HG03469 (cell line): Measurements from ENCODE around the gene MPG.

Experiments
- ATAC-seq: cut with Tn5 transposase; IDR thresholded peaks from one replicate; pipeline ENCODE4 v1.9.1; 2021; ENCODE audit warnings: mild to moderate bottlenecking, moderate library complexity, moderate number of reproducible peaks; ENCODE audit not compliant: unreplicated experiment

MPG gene

GRCh38 chr16:50769-51591, 27.0 kb upstream of the MPG start:
- ATAC-seq = no peak

- peak; percentile 60 for ATAC-seq
These were observed 24.4 kb upstream of the MPG start, which contains the start of the genes POLR3K and SNRNP25 for GRCh38 chr16:53346-54236. Gene POLR3K (minus strand): TSS chr16:53608. CDS start chr16:53586, 22 bp downstream. Gene SNRNP25 (plus strand): TSS chr16:53828. CDS start chr16:54017, 189 bp downstream.

GRCh38 chr16:54237-54581, 23.8 kb upstream of the MPG start:
- no peak for ATAC-seq

GRCh38 chr16:55571-56136, 22.4 kb upstream of the MPG start:
- no peak for ATAC-seq

- ATAC-seq = no peak
These were observed 21.6 kb upstream of the MPG start for GRCh38 chr16:56231-56927.

GRCh38 chr16:57711-58110, 20.3 kb upstream of the MPG start:
- no peak for ATAC-seq

- ATAC-seq = no peak
These were observed 19.3 kb upstream of the MPG start for GRCh38 chr16:58491-59439.

GRCh38 chr16:59440-60059, 18.5 kb upstream of the MPG start:
- no peak for ATAC-seq

GRCh38 chr16:60166-60565, 17.9 kb upstream of the MPG start:
- no peak for ATAC-seq

- no peak for ATAC-seq
These were observed 16.8 kb upstream of the MPG start for GRCh38 chr16:60929-61878.

- ATAC-seq = no peak
These were observed 16.1 kb upstream of the MPG start for GRCh38 chr16:61879-62281.

- ATAC-seq = no peak
These were observed 15.6 kb upstream of the MPG start for GRCh38 chr16:62283-62967.

GRCh38 chr16:62968-63391, 15.0 kb upstream of the MPG start:
- ATAC-seq = no peak

GRCh38 chr16:63466-63865, 14.6 kb upstream of the MPG start:
- ATAC-seq = no peak

- no peak for ATAC-seq
These were observed 13.8 kb upstream of the MPG start for GRCh38 chr16:63998-64913.

GRCh38 chr16:64914-65255, 13.1 kb upstream of the MPG start:
- ATAC-seq = no peak

GRCh38 chr16:65745-66144, 12.3 kb upstream of the MPG start:
- no peak for ATAC-seq
